ELF-1 (cell line): ENCODE measurements around the gene DCST1.

Source experiments
- DNase-seq: peaks from one replicate; pipeline ENCODE4 v3.0.0-alpha.2; 2016; ENCODE audit warnings: low read depth, low spot score

Gene DCST1

GRCh38 chr1:155051777-155052398 lies 18.3 kb downstream of the DCST1 start:
- DNase-seq = peak; percentile 37

GRCh38 chr1:155052439-155053395 lies 19.1 kb downstream of the DCST1 start:
- no peak for DNase-seq

GRCh38 chr1:155053531-155054105 lies 20.0 kb downstream of the DCST1 start:
- DNase-seq = no peak

DNA sequence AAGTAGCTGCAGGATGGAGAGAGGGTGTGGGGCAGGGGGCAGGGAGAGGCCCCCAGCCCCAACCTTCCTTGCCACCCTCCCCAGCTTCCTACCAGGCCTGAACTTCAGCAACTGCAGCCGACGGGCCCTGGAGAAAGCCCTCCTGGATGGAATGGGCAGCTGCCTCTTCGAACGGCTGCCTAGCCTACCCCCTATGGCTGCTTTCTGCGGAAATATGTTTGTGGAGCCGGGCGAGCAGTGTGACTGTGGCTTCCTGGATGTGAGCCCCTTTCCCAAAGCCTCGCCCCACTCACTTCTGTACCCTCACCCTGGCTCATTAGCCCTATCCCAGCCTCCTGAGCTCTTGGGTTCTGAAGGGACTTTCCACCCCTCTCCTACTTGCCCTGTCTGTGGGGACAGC lies 23.5 kb downstream of the DCST1 start:
- no peak for DNase-seq

- no peak for DNase-seq
Measured at GRCh38 chr1:155057788-155058211, 24.2 kb downstream of the DCST1 start.

DNA sequence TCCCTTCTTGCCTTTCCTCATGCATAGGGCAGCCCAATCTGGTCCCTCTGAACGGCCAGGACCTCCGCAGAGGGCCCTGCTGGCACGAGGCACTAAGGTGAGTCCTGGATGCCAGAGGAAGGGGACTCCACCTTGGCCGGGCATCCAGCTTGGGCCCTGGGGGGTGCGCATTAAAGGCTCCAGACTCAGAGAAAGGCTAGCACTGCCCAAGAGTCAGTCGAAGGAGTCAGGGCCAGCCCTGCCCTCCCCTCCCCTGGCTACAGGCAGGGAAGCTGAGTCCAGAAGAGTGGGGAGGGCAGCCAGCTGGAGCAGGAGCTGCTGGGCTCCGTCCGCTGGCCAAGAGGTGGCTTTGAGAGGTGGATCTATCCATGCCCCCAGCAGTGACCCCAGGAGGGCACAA lies 27.1 kb downstream of the DCST1 start:
- no peak for DNase-seq

DNA sequence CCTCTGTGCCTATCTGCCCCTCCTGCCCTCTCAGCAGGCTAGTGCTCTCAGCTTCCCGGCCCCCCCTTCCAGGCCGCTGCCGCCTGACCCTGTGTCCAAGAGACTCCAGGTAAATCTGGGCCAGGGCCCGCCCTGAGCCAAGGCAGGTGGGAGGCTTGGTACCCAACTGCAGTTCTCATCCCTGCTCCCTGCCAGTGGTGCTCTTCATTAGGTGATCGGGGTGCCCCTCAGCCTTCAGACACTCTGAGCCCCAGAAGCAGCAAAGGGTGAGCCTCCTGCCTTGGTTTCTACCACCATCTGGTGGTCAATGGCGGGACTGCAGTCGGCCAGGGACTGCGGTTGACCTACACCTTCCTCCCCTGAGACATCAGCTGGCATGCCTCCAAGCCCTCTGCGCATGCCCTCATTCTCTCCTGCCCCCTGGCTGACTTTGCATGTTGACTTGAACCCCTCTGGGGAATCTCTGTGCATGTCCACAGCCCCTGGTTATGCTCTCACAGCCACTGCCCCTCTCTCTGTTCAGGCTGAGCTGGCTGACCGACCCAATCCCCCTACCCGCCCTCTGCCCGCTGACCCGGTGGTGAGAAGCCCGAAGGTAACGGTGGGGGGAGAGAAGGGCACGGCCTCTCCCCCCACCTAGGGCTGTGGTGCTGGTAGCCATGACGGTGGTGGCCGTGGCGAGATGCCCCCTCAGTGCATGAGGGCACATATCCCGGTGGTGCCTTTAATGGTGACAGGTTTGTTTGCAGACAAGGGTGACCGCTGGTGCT lies 27.9 kb downstream of the DCST1 start:
- DNase-seq = peak; percentile 96

GRCh38 chr1:155062151-155062686 lies 28.6 kb downstream of the DCST1 start:
- DNase-seq = no peak

- DNase-seq = peak; percentile 89
Measured at GRCh38 chr1:155062702-155063411, 29.2 kb downstream of the DCST1 start.

- DNase-seq = peak; percentile 97
Measured at GRCh38 chr1:155063550-155064110, 30.0 kb downstream of the DCST1 start, which contains the start of gene EFNA4. Gene EFNA4, plus strand, starts transcription at chr1:155063740. Its CDS starts 84 bp downstream, at chr1:155063824.

DNA sequence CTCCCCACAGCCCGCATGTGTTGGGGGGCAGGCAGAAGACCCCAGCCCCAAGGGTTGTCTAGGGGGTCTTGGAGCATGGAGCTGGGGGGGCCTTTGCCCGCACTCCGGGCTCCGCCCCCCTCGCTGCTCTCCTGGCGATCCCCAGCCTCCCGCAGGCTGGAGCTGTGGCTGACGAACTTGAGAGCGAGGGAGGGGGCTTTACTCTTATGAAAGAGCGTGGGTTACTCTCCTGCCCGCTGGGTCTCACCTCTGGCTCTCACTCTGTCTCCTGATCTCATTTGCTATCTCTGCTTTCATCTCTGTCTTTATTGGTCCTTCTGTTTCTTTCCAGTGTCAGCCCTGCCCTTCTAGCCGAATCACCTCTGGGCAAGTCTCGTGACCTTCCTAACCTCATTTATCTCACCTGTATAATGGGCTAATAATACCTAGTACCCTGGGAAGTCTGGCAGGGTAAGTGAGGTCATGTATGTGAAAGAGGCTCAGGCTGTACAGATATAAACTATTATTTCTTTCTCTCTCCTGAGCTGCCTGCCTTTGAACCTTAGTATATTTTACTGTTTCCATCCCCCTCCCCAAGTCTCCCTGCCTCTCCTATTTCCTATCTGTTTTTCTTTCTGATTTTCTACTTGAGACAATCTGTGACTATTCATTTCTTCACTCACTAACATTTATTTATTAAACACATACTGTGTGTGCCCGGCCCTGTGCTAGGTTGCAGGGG lies 30.6 kb downstream of the DCST1 start:
- DNase-seq = peak; percentile 82

GRCh38 chr1:155064832-155065429 lies 31.3 kb downstream of the DCST1 start:
- DNase-seq = no peak

DNA sequence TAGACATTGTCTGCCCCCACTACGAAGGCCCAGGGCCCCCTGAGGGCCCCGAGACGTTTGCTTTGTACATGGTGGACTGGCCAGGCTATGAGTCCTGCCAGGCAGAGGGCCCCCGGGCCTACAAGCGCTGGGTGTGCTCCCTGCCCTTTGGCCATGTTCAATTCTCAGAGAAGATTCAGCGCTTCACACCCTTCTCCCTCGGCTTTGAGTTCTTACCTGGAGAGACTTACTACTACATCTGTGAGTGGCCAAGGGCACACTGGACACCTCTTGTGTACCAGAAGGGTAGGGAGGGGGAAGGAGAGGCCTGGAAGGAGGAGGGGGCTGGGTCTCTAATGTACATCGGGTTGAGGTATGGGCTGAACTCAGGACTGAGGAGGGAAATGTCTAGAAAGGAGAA lies 33.2 kb downstream of the DCST1 start:
- no peak for DNase-seq

- DNase-seq = no peak
Measured at GRCh38 chr1:155068599-155068998, 35.0 kb downstream of the DCST1 start.

- DNase-seq = peak; percentile 79
Measured at GRCh38 chr1:155069551-155070157, 36.0 kb downstream of the DCST1 start.

- no peak for DNase-seq
Measured at GRCh38 chr1:155070158-155070621, 36.6 kb downstream of the DCST1 start.

- DNase-seq = peak; percentile 91
Measured at GRCh38 chr1:155070721-155071569, 37.3 kb downstream of the DCST1 start.

- DNase-seq = peak; percentile 49
Measured at GRCh38 chr1:155071701-155072100, 38.1 kb downstream of the DCST1 start.
